HAP-1 (cell line): Measurements from ENCODE around the gene NKPD1.
A peak's percentile ranks its signal among the peaks of the same experiment; 100 is the strongest.
"Not testable (repeated sequence)": the region's sequence is repeated elsewhere in the genome, so short reads cannot be mapped to it uniquely, and the experiment has no call there.

Experiments used
- DNase-seq, 2 experiments: peaks; one replicate each; pipeline ENCODE4 v3.0.0-alpha.2; 2016 to 2020; ENCODE audit warnings: low spot score in 2 of 2
- H3K27me3 ChIP-seq: fragments of 250-450 bp; sonication (Bioruptor Pico); 2 replicates; pipeline ENCODE4 v1.5.1; 2020; ENCODE audit warnings: low read depth, mild to moderate bottlenecking, moderate library complexity
- H3K36me3 ChIP-seq: fragments of 250-450 bp; sonication (Bioruptor Pico); replicated peaks from 2 replicates; pipeline ENCODE4 v1.5.1; 2020; ENCODE audit warnings: mild to moderate bottlenecking
- H3K4me1 ChIP-seq: fragments of 250-450 bp; sonication (Bioruptor Pico); 2 replicates; pipeline ENCODE4 v1.5.1; 2020; ENCODE audit warnings: mild to moderate bottlenecking
- H3K4me3 ChIP-seq: fragments of 250-450 bp; sonication (Bioruptor Pico); 2 replicates; pipeline ENCODE4 v1.5.1; 2020; ENCODE audit warnings: mild to moderate bottlenecking, moderate library complexity
- H3K9me3 ChIP-seq: fragments of 250-450 bp; sonication (Bioruptor Pico); 2 replicates; pipeline ENCODE4 v1.5.1; 2020; ENCODE audit warnings: mild to moderate bottlenecking, moderate library complexity
- in situ Hi-C: fragments of 300-500 bp; cut with MboI; formaldehyde crosslinking; loops from 3 replicates; pipeline ENCODE4 v1.14.3; 2020; ENCODE audit warnings: low sequenced_read_pairs, inconsistent platforms, mixed read lengths

Gene NKPD1

GRCh38 chr19:45118591-45119355 is 42.0 kb downstream of the NKPD1 start:
- H3K4me1 ChIP-seq, DNase-seq, H3K36me3 ChIP-seq, in situ Hi-C loops, H3K27me3 ChIP-seq, H3K9me3 ChIP-seq, H3K4me3 ChIP-seq: not testable (repeated sequence)

GRCh38 chr19:45118106-45118505 is 42.7 kb downstream of the NKPD1 start:
- H3K9me3 ChIP-seq = no peaks in the 10 kb centered on the region
- H3K4me3 ChIP-seq = no peak overlapping the region
- DNase-seq = no peak

GRCh38 chr19:45117671-45118070 is 43.1 kb downstream of the NKPD1 start:
- DNase-seq = no peak

More at GRCh38 chr19:45118106-45118505, 42.7 kb downstream of the NKPD1 start:
- in situ Hi-C loops = no loop called here
- no peaks in the 10 kb centered on the region for H3K36me3 ChIP-seq
- peaks cover 1% of the 10 kb centered on the region; the same call in 1 of the 2 replicates for H3K4me1 ChIP-seq
- H3K27me3 ChIP-seq = no peaks in the 10 kb centered on the region

GRCh38 chr19:45117167-45117594 is 43.6 kb downstream of the NKPD1 start:
- H3K36me3 ChIP-seq = no peaks in the 10 kb centered on the region
- H3K27me3 ChIP-seq = no peaks in the 10 kb centered on the region
- in situ Hi-C loops = no loop called here
- H3K9me3 ChIP-seq = no peaks in the 10 kb centered on the region
- peak in 1 of 2 experiments; percentile 36 for DNase-seq
- H3K4me3 ChIP-seq = no peak overlapping the region
- H3K4me1 ChIP-seq = no peaks in the 10 kb centered on the region

More at GRCh38 chr19:45117671-45118070, 43.1 kb downstream of the NKPD1 start:
- in situ Hi-C loops = no loop called here
- Histone ChIP-seq H3K36me3 (no peaks in the 10 kb centered on the region), H3K4me3 (no peak overlapping the region), H3K27me3 (no peaks in the 10 kb centered on the region), H3K4me1 (no peaks in the 10 kb centered on the region), H3K9me3 (no peaks in the 10 kb centered on the region)

- H3K9me3 ChIP-seq = no peaks in the 10 kb centered on the region
- in situ Hi-C loops = no loop called here
- no peak overlapping the region for H3K4me3 ChIP-seq
- DNase-seq = no peak
- no peaks in the 10 kb centered on the region for H3K4me1 ChIP-seq
- no peaks in the 10 kb centered on the region for H3K36me3 ChIP-seq
- no peaks in the 10 kb centered on the region for H3K27me3 ChIP-seq
Measured at GRCh38 chr19:45115809-45116615, 44.8 kb downstream of the NKPD1 start.

GRCh38 chr19:45114116-45114515 is 46.7 kb downstream of the NKPD1 start:
- no peaks in the 10 kb centered on the region for H3K27me3 ChIP-seq
- no peak overlapping the region for H3K4me3 ChIP-seq
- no peaks in the 10 kb centered on the region for H3K4me1 ChIP-seq
- DNase-seq = no peak
- in situ Hi-C loops = no loop called here
- no peaks in the 10 kb centered on the region for H3K36me3 ChIP-seq
- no peaks in the 10 kb centered on the region for H3K9me3 ChIP-seq

- in situ Hi-C loops = no loop called here
- no peaks in the 10 kb centered on the region for H3K27me3 ChIP-seq
- H3K4me3 ChIP-seq = no peak overlapping the region
- no peaks in the 10 kb centered on the region for H3K36me3 ChIP-seq
- no peaks in the 10 kb centered on the region for H3K4me1 ChIP-seq
- H3K9me3 ChIP-seq = no peaks in the 10 kb centered on the region
- no peak for DNase-seq
Measured at GRCh38 chr19:45113628-45114027, 47.2 kb downstream of the NKPD1 start.

- no peaks in the 10 kb centered on the region for H3K36me3 ChIP-seq
- H3K4me3 ChIP-seq = no peak overlapping the region
- H3K9me3 ChIP-seq = no peaks in the 10 kb centered on the region
- in situ Hi-C loops = no loop called here
- DNase-seq = no peak
- no peaks in the 10 kb centered on the region for H3K27me3 ChIP-seq
- H3K4me1 ChIP-seq = no peaks in the 10 kb centered on the region
Measured at GRCh38 chr19:45112111-45112827, 48.5 kb downstream of the NKPD1 start.
